Hepatocyte (in vitro differentiated cells): Measurements from ENCODE around the gene CAMKK2. TPM values are rescaled to one million over a fixed set of nuclear protein-coding genes. Genes with fewer than 3 reads are reported as not detected.
"Not testable (repeated sequence)": the region's sequence is repeated elsewhere in the genome, so short reads cannot be mapped to it uniquely, and the experiment has no call there.

Source experiments
- DNase-seq: peaks from one replicate; pipeline ENCODE4 v3.0.0-alpha.2; 2016; ENCODE audit warnings: low spot score
- H2AFZ ChIP-seq: fragments of 200-600 bp; sonication (generic); 2 replicates; pipeline ENCODE4 v1.6.0; 2016; ENCODE audit warnings: antibody characterized with exemption, mild to moderate bottlenecking
- H3K27ac ChIP-seq: fragments of 200-600 bp; sonication (generic); 2 replicates; pipeline ENCODE4 v1.5.1; 2016; ENCODE audit warnings: mild to moderate bottlenecking
- H3K27me3 ChIP-seq: fragments of 200-600 bp; sonication (generic); 2 replicates; pipeline ENCODE4 v1.6.1; 2016
- H3K36me3 ChIP-seq: fragments of 200-600 bp; sonication (generic); replicated peaks from 2 replicates; pipeline ENCODE4 v1.5.1; 2016; ENCODE audit warnings: low read depth; ENCODE audit not compliant: insufficient read depth
- H3K4me1 ChIP-seq: fragments of 200-600 bp; sonication (generic); 2 replicates; pipeline ENCODE4 v1.5.1; 2016; ENCODE audit warnings: mild to moderate bottlenecking, moderate library complexity; ENCODE audit not compliant: insufficient read depth
- H3K4me2 ChIP-seq: fragments of 200-600 bp; sonication (generic); 2 replicates; pipeline ENCODE4 v1.6.0; 2016
- H3K4me3 ChIP-seq: fragments of 200-600 bp; sonication (generic); 2 replicates; pipeline ENCODE4 v1.5.1; 2016; ENCODE audit warnings: mild to moderate bottlenecking
- H3K79me2 ChIP-seq: fragments of 200-600 bp; sonication (generic); 2 replicates; pipeline ENCODE4 v1.6.0; 2017; ENCODE audit warnings: mild to moderate bottlenecking
- H3K9me2 ChIP-seq: fragments of 200-600 bp; sonication (generic); replicated peaks from 2 replicates; pipeline ENCODE4 v1.6.0; 2017; ENCODE audit warnings: mild to moderate bottlenecking; ENCODE audit not compliant: insufficient read depth
- H3K9me3 ChIP-seq: fragments of 200-600 bp; sonication (generic); 2 replicates; pipeline ENCODE4 v1.5.1; 2016; ENCODE audit warnings: low read depth, mild to moderate bottlenecking
- H4K20me1 ChIP-seq: fragments of 200-600 bp; sonication (generic); 2 replicates; pipeline ENCODE4 v1.6.0; 2016; ENCODE audit warnings: mild to moderate bottlenecking; ENCODE audit not compliant: insufficient read depth, poor library complexity, severe bottlenecking
- EZH2 ChIP-seq: fragments of 200-600 bp; sonication (generic); IDR thresholded peaks from 2 replicates; pipeline ENCODE4 v1.6.1; 2016; ENCODE audit warnings: antibody characterized with exemption, mild to moderate bottlenecking, borderline replicate concordance
- EZH2phosphoT487 ChIP-seq: fragments of 200-600 bp; sonication (generic); IDR thresholded peaks from one replicate; pipeline ENCODE4 v1.6.1; 2018; ENCODE audit warnings: antibody characterized with exemption, mild to moderate bottlenecking, low read depth, moderate library complexity; ENCODE audit not compliant: unreplicated experiment, severe bottlenecking
- WGBS: methylation state at CpG from one replicate; pipeline ENCODE4 v1.1.6; 2016; ENCODE audit warnings: low lambda C conversion rate; ENCODE audit errors: missing lambda C conversion rate; 5-methylcytosine and 5-hydroxymethylcytosine counted together
- polyA plus RNA-seq: library from polyadenylated mRNA; unstranded; fragments of >200 nt; fragmentation: Nextera tagmentation; extraction: Ambion mirVana; gene quantifications from 2 replicates; pipeline ENCODE4 v1.2.1, GENCODE V29; 2016
- total RNA-seq: library from RNA; depleted of rRNA; stranded (reverse); fragments of >200 nt; gene quantifications from 2 replicates; pipeline ENCODE4 v1.2.3, GENCODE V29; 2014
- TF ChIP-seq, protein P1 (sequence below): fragments of 200-600 bp; sonication (generic); IDR thresholded peaks from 2 replicates; pipeline ENCODE4 v1.5.1; 2016; ENCODE audit warnings: antibody characterized with exemption, mild to moderate bottlenecking; ENCODE audit not compliant: poor library complexity

The CAMKK2 gene
- total and polyA plus RNA-seq, 2 experiments from 2014 or later: 21.5 to 21.9 TPM

DNA sequence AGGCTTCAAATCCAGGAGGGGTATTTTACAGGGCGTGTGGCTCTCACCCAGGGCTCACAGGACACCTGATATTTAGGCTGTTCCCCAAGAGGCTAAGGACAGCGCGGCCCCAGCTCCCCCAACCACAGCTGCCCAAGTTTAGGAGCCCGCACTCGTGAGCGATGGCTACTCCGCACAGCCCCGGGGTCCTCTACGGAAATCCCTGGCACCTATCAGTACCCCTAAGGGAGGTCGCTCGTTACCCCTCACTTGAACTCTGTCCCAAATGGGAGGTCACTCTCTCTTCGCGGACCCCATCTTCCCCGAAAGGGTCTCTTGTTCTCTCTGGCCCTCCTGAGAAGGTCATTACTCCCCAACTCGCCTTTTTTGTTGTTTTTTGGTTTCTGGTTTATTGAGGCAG, 87.3 kb downstream of the CAMKK2 start:
- H3K27me3 ChIP-seq: no peaks in the 10 kb centered on the region
- TF ChIP-seq EZH2phosphoT487 (no peak), EZH2 (no peak)
- TF ChIP-seq, protein P1, sequence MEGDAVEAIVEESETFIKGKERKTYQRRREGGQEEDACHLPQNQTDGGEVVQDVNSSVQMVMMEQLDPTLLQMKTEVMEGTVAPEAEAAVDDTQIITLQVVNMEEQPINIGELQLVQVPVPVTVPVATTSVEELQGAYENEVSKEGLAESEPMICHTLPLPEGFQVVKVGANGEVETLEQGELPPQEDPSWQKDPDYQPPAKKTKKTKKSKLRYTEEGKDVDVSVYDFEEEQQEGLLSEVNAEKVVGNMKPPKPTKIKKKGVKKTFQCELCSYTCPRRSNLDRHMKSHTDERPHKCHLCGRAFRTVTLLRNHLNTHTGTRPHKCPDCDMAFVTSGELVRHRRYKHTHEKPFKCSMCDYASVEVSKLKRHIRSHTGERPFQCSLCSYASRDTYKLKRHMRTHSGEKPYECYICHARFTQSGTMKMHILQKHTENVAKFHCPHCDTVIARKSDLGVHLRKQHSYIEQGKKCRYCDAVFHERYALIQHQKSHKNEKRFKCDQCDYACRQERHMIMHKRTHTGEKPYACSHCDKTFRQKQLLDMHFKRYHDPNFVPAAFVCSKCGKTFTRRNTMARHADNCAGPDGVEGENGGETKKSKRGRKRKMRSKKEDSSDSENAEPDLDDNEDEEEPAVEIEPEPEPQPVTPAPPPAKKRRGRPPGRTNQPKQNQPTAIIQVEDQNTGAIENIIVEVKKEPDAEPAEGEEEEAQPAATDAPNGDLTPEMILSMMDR: no peak
- peaks cover 24% of the 10 kb centered on the region for H3K79me2 ChIP-seq
- H3K4me1 ChIP-seq: peaks cover 18% of the 10 kb centered on the region
- no peaks in the 10 kb centered on the region for H3K36me3 ChIP-seq
- DNase-seq: no peak
- H2AFZ ChIP-seq: peak overlapping the region; percentile 75
- no peaks in the 10 kb centered on the region for H4K20me1 ChIP-seq
- H3K27ac ChIP-seq: peak overlapping the region; percentile 96
- no peaks in the 10 kb centered on the region for H3K9me3 ChIP-seq
- 90% methylated on average over 15 of the region's 15 CpGs for WGBS
- H3K4me2 ChIP-seq: peak overlapping the region; percentile 90
- peak overlapping the region; percentile 71 for H3K4me3 ChIP-seq
- no peaks in the 10 kb centered on the region for H3K9me2 ChIP-seq

DNA sequence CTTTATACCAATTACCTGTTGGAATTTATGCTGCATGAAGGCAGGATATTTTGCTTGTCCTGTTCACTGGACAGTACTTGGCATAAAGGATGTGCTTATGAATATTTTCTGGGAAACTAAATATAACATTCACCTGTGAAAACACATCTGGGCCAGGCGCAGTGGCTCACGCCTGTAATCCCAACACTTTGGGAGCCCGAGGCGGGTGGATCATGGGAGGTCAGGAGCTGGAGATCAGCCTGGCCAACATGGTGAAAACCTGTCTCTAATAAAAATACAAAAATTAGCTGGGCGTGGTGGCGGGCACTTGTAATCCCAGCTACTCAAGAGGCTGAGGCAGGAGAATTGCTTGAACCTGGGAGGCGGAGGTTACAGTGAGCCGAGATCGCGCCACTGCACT, 87.9 kb downstream of the CAMKK2 start:
- H3K27ac ChIP-seq, H3K9me2 ChIP-seq, H2AFZ ChIP-seq, H3K9me3 ChIP-seq, H3K4me2 ChIP-seq, H4K20me1 ChIP-seq, H3K4me3 ChIP-seq, H3K27me3 ChIP-seq, DNase-seq, H3K36me3 ChIP-seq: not testable (repeated sequence)
- H3K4me1 ChIP-seq: peaks cover 12% of the 10 kb centered on the region
- H3K79me2 ChIP-seq: peaks cover 24% of the 10 kb centered on the region
- WGBS: 95% methylated on average over 10 of the region's 10 CpGs

DNA sequence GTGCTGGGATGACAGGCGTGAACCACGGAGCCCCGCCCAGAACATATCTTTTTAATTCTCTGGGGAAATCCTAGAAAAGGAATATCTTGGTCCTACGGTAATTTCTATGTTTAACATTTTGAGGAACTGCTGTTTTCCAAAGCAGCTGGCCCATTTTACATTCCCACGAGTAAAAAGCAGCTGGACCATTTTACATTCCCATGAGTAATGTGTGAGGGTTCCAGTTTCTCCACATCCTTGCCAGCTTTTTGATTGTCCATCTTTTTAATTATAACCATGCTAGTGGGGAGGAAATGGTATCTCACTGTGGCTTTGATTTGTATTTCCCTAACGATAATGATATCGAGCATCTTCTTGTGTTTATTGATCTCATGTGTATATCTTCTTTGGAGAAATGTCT, 91.0 kb downstream of the CAMKK2 start:
- H4K20me1 ChIP-seq: no peaks in the 10 kb centered on the region
- 92% methylated on average over 7 of the region's 7 CpGs for whole genome bisulfite sequencing
- H3K4me1 ChIP-seq: peaks cover 8% of the 10 kb centered on the region
- no peak overlapping the region for H3K4me2 ChIP-seq
- H2AFZ ChIP-seq: no peak overlapping the region
- no peaks in the 10 kb centered on the region for H3K27me3 ChIP-seq
- DNase-seq: no peak
- H3K27ac ChIP-seq: no peak overlapping the region
- H3K9me3 ChIP-seq: no peaks in the 10 kb centered on the region
- no peaks in the 10 kb centered on the region for H3K9me2 ChIP-seq
- no peaks in the 10 kb centered on the region for H3K36me3 ChIP-seq
- no peak overlapping the region for H3K4me3 ChIP-seq
- TF ChIP-seq EZH2 (no peak), EZH2phosphoT487 (no peak)
- TF ChIP-seq, protein P1: no peak
- H3K79me2 ChIP-seq: peaks cover 2% of the 10 kb centered on the region

DNA sequence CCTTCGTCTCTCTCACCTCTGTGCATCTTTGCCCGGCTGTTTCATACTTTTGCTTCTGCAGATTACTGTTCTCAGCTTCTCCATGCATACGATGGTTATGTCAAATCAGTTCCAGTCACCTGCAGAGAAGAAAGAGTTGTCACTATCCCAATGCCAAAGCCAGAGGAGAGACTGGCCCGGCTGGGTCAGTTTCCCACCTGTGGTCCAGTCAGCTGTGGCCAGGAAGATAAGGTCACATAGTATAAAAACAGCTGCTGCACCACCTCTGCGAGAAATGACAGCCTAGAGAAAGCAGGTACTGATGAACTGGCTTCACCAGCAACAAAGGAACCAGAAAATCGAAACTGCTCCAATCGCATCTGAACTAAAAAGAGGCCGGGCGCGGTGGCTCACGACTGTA, 93.0 kb downstream of the CAMKK2 start:
- WGBS: 71% methylated on average over 11 of the region's 11 CpGs
- Histone ChIP-seq H3K27ac (no peak overlapping the region), H3K27me3 (no peaks in the 10 kb centered on the region), H3K36me3 (no peaks in the 10 kb centered on the region), H3K4me2 (peak overlapping the region; percentile 45), H3K9me2 (no peaks in the 10 kb centered on the region), H2AFZ (no peak overlapping the region), H4K20me1 (no peaks in the 10 kb centered on the region), H3K4me3 (no peak overlapping the region), H3K9me3 (no peaks in the 10 kb centered on the region), H3K4me1 (peaks cover 4% of the 10 kb centered on the region), H3K79me2 (no peaks in the 10 kb centered on the region)
- DNase-seq: no peak
- TF ChIP-seq, protein P1: no peak
- TF ChIP-seq EZH2phosphoT487 (no peak), EZH2 (no peak)
